ENCODE measurements around the gene TREH. TPM values are rescaled to one million over a fixed set of nuclear protein-coding genes. Genes with fewer than 3 reads are reported as not detected.

The TREH gene
- total RNA-seq, 1 experiment from 2014 or later: 0.15 TPM

- TF ChIP-seq SIN3A (IDR thresholded peaks at IDR 0.05; ENCODE audit: low read depth): no peak
- TF ChIP-seq SP1 (IDR thresholded peaks at IDR 0.05; ENCODE audit: low read depth): no peak
- TF ChIP-seq YY1 (IDR thresholded peaks at IDR 0.05; ENCODE audit: extremely low read depth, insufficient replicate concordance, low read depth, low read length): no peak
Measured at GRCh38 chr11:118631142-118631909, 48.1 kb downstream of the TREH start (continued).

GRCh38 chr11:118629761-118630661 lies 49.4 kb downstream of the TREH start:
- H3K27ac ChIP-seq (ENCODE audit: low read depth, low read length): no peak overlapping the region
- no peaks in the 10 kb centered on the region for H3K79me2 ChIP-seq (ENCODE audit: insufficient read depth, low read length)
- H3K36me3 ChIP-seq (ENCODE audit: control insufficient read depth in 1 of 2, insufficient read depth in 2 of 2, low read length in 2 of 2): peaks cover 5 to 19% of the 10 kb centered on the region in 2 experiments; a peak in 2 of 4 replicates
- DNase-seq (ENCODE audit: low read depth, low spot score) (no peak), ATAC-seq (no peak)
- no TSS peak for BruUV-seq (replicated peaks)
- intact Hi-C loops (cut with micrococcal nuclease): no loop called here
- H3K4me2 ChIP-seq (ENCODE audit: low read length): no peak overlapping the region
- H3K4me1 ChIP-seq (ENCODE audit: control insufficient read depth in 1 of 2, insufficient read depth in 2 of 2, low read length in 2 of 2): peaks cover 16 to 32% of the 10 kb centered on the region in 2 experiments
- CTCF ChIA-PET: no interaction called here
- no peak overlapping the region for H3K4me3 ChIP-seq (replicated peaks in 1 of 2; ENCODE audit: low read depth in 1 of 2, low read length in 2 of 2)
- H3K9me2 ChIP-seq (ENCODE audit: insufficient read depth): no peaks in the 10 kb centered on the region
- no peak overlapping the region for H3K9ac ChIP-seq (ENCODE audit: low read length)
- H4K20me1 ChIP-seq (ENCODE audit: insufficient read depth): no peaks in the 10 kb centered on the region
- no peaks in the 10 kb centered on the region for H3K9me3 ChIP-seq (ENCODE audit: control insufficient read depth in 1 of 2, insufficient read depth in 1 of 2, low read depth in 1 of 2, low read length in 2 of 2)
- no peaks in the 10 kb centered on the region for H3K27me3 ChIP-seq (ENCODE audit: insufficient read depth, low read length)
- POLR2A ChIA-PET: no interaction called here
- H2AFZ ChIP-seq (ENCODE audit: low read depth, low read length, poor library complexity, severe bottlenecking): no peak overlapping the region
- RAD21 ChIA-PET (ENCODE audit: low non-redundant PET in 1 of 2, low total read pairs in 2 of 2, uncharacterized antibody in 2 of 2, unreplicated experiment in 2 of 2): no interaction called here
- TF ChIP-seq ZNF274 (IDR thresholded peaks at IDR 0.05; ENCODE audit: low read depth, low read length) (no peak), ELF1 (IDR thresholded peaks at IDR 0.05; ENCODE audit: borderline replicate concordance, low read depth) (no peak), SIN3A (IDR thresholded peaks at IDR 0.05; ENCODE audit: low read depth) (no peak), TCF7L2 (IDR thresholded peaks at IDR 0.05; ENCODE audit: borderline replicate concordance, extremely low read depth, insufficient read depth, insufficient read length) (no peak), SRF (IDR thresholded peaks at IDR 0.05; ENCODE audit: low read depth) (no peak), REST (IDR thresholded peaks at IDR 0.05; ENCODE audit: low read depth) (no peak), FOSL1 (IDR thresholded peaks at IDR 0.05; ENCODE audit: low read depth) (no peak), CBX3 (IDR thresholded peaks at IDR 0.05; ENCODE audit: low read depth) (no peak), EGR1 (IDR thresholded peaks at IDR 0.05; ENCODE audit: low read depth) (no peak), YY1 (IDR thresholded peaks at IDR 0.05; ENCODE audit: extremely low read depth, insufficient replicate concordance, low read depth, low read length) (no peak), POLR2AphosphoS5 (IDR thresholded peaks at IDR 0.05; ENCODE audit: low read depth, low read length) (no peak), ZBTB33 (IDR thresholded peaks at IDR 0.05; ENCODE audit: extremely low read depth, insufficient replicate concordance, low read length) (no peak), MAX (IDR thresholded peaks at IDR 0.05) (no peak)
